Neural cell (in vitro differentiated cells): ENCODE data around the gene C22orf23. TPM values are rescaled to one million over a fixed set of nuclear protein-coding genes. Genes with fewer than 3 reads are reported as not detected.
"Not testable (repeated sequence)": the region's sequence is repeated elsewhere in the genome, so short reads cannot be mapped to it uniquely, and the experiment has no call there.

Experiments used
- H2AFZ ChIP-seq: fragments of 200-600, 300-800 bp; sonication (generic), shearing (Covaris generic); 2 replicates; pipeline ENCODE4 v1.6.0; 2014; ENCODE audit warnings: low read depth, mild to moderate bottlenecking, antibody characterized with exemption, low read length, moderate library complexity
- H3F3A ChIP-seq: fragments of 200-600 bp; shearing (Covaris generic); 2 replicates; pipeline ENCODE4 v1.6.1; 2016; ENCODE audit warnings: mild to moderate bottlenecking, moderate library complexity, mixed read lengths, antibody characterized with exemption, low read length; ENCODE audit not compliant: insufficient read depth, poor library complexity, severe bottlenecking
- H3K27ac ChIP-seq: fragments of 200-600, 300-800 bp; sonication (generic), shearing (Covaris generic); 2 replicates; pipeline ENCODE4 v1.5.1; 2014; ENCODE audit warnings: mild to moderate bottlenecking, low read length, moderate library complexity
- H3K27me3 ChIP-seq: fragments of 300-800, 200-600 bp; sonication (generic), shearing (Covaris generic); 2 replicates; pipeline ENCODE4 v1.6.0; 2014; ENCODE audit warnings: mild to moderate bottlenecking, low read depth, low read length, moderate library complexity; ENCODE audit not compliant: insufficient read depth
- H3K36me3 ChIP-seq: fragments of 300-800, 200-600 bp; sonication (generic), shearing (Covaris generic); 2 replicates; pipeline ENCODE4 v1.5.1; 2014; ENCODE audit warnings: mild to moderate bottlenecking, antibody characterized with exemption, low read length, moderate library complexity; ENCODE audit not compliant: insufficient read depth
- H3K4me2 ChIP-seq: fragments of 300-800, 200-600 bp; sonication (generic), shearing (Covaris generic); 2 replicates; pipeline ENCODE4 v1.6.0; 2014; ENCODE audit warnings: mild to moderate bottlenecking, low read length
- H3K4me3 ChIP-seq: fragments of 300-800, 200-600 bp; sonication (generic), shearing (Covaris generic); 2 replicates; pipeline ENCODE4 v1.5.1; 2014; ENCODE audit warnings: mild to moderate bottlenecking, low read length, moderate library complexity
- H3K79me2 ChIP-seq: fragments of 200-600 bp; shearing (Covaris generic); replicated peaks from 2 replicates; pipeline ENCODE4 v1.6.0; 2014; ENCODE audit warnings: mild to moderate bottlenecking, low read length, moderate library complexity; ENCODE audit not compliant: insufficient read depth
- H3K9ac ChIP-seq: fragments of 300-800, 200-600 bp; sonication (generic), shearing (Covaris generic); 2 replicates; pipeline ENCODE4 v1.6.1; 2016; ENCODE audit warnings: mild to moderate bottlenecking, low read length, mixed read lengths
- H3K9me2 ChIP-seq: fragments of 200-600 bp; shearing (Covaris generic); 2 replicates; pipeline ENCODE4 v1.6.1; 2016; ENCODE audit warnings: mild to moderate bottlenecking, low read length, mixed read lengths; ENCODE audit not compliant: insufficient read depth
- H3K9me3 ChIP-seq: fragments of 200-600, 300-800 bp; sonication (generic), shearing (Covaris generic); 2 replicates; pipeline ENCODE4 v1.6.1; 2016; ENCODE audit warnings: mild to moderate bottlenecking, mixed run types, low read length, moderate library complexity, mixed read lengths
- H4K20me1 ChIP-seq: fragments of 200-600 bp; shearing (Covaris generic); 2 replicates; pipeline ENCODE4 v1.6.1; 2016; ENCODE audit warnings: mild to moderate bottlenecking, mixed run types; ENCODE audit not compliant: insufficient read depth
- CTCF ChIP-seq: fragments of 450-650 bp; IDR thresholded peaks from 2 replicates; pipeline ENCODE4 v1.5.1; 2014; ENCODE audit warnings: antibody characterized with exemption, mild to moderate bottlenecking, moderate library complexity; ENCODE audit not compliant: poor library complexity, severe bottlenecking
- EP300 ChIP-seq: fragments of 450-650 bp; conservative IDR thresholded peaks from 2 replicates; pipeline ENCODE4 v1.6.1; 2014; ENCODE audit warnings: antibody characterized with exemption, mild to moderate bottlenecking, moderate library complexity; ENCODE audit not compliant: poor library complexity, severe bottlenecking
- EZH2 ChIP-seq: fragments of 200-600, 300-800 bp; shearing (Covaris generic), sonication (generic); IDR thresholded peaks from 2 replicates; pipeline ENCODE4 v1.6.1; 2014; ENCODE audit warnings: antibody characterized with exemption, low read length, borderline replicate concordance, mild to moderate bottlenecking; ENCODE audit not compliant: insufficient read depth, poor library complexity, severe bottlenecking
- MXI1 ChIP-seq: fragments of 450-650 bp; conservative IDR thresholded peaks from 2 replicates; pipeline ENCODE4 v1.6.1; 2014; ENCODE audit warnings: antibody characterized with exemption, mild to moderate bottlenecking; ENCODE audit not compliant: poor library complexity, severe bottlenecking
- POLR2AphosphoS5 ChIP-seq: IDR thresholded peaks from 2 replicates; pipeline ENCODE4 v1.6.1; 2012
- RAD21 ChIP-seq: fragments of 450-650 bp; conservative IDR thresholded peaks from 2 replicates; pipeline ENCODE4 v1.6.1; 2014; ENCODE audit warnings: antibody characterized with exemption, mild to moderate bottlenecking, moderate library complexity
- REST ChIP-seq: IDR thresholded peaks from 2 replicates; pipeline ENCODE4 v1.6.1; 2012; ENCODE audit warnings: borderline replicate concordance
- SMC3 ChIP-seq: fragments of 450-650 bp; conservative IDR thresholded peaks from 2 replicates; pipeline ENCODE4 v1.6.1; 2014; ENCODE audit warnings: antibody characterized with exemption, mild to moderate bottlenecking, moderate library complexity; ENCODE audit not compliant: poor library complexity
- TAF1 ChIP-seq: IDR thresholded peaks from 2 replicates; pipeline ENCODE4 v1.6.1; 2012; ENCODE audit warnings: low read depth
- polyA plus RNA-seq: library from polyadenylated mRNA; depleted of rRNA; stranded (reverse); fragments of >200 nt; gene quantifications from 2 replicates; pipeline ENCODE4 v1.2.3, GENCODE V29; 2014

C22orf23 gene
- polyA plus RNA-seq, 1 donor from 2014 or later, result 1.3 TPM

GRCh38 chr22:37979782-37980181, 26.4 kb upstream of the C22orf23 start:
- peaks cover 4% of the 10 kb centered on the region for H3K27me3 ChIP-seq
- no peaks in the 10 kb centered on the region for H3K9me2 ChIP-seq
- H3K27ac ChIP-seq, result no peak overlapping the region
- no peaks in the 10 kb centered on the region for H4K20me1 ChIP-seq
- no peaks in the 10 kb centered on the region for H3F3A ChIP-seq
- no peaks in the 10 kb centered on the region for H3K36me3 ChIP-seq
- H3K9me3 ChIP-seq, result no peaks in the 10 kb centered on the region
- no peak overlapping the region for H2AFZ ChIP-seq
- TF ChIP-seq EZH2 (no peak), SMC3 (no peak), EP300 (no peak), TAF1 (no peak), RAD21 (no peak), CTCF (no peak), REST (no peak), MXI1 (no peak), POLR2AphosphoS5 (no peak)
- no peak overlapping the region for H3K4me2 ChIP-seq
- H3K4me3 ChIP-seq, result no peak overlapping the region
- no peak overlapping the region for H3K9ac ChIP-seq
- H3K79me2 ChIP-seq, result no peaks in the 10 kb centered on the region

GRCh38 chr22:37976547-37976946, 23.1 kb upstream of the C22orf23 start:
- Histone ChIP-seq H3F3A (no peaks in the 10 kb centered on the region), H3K79me2 (no peaks in the 10 kb centered on the region), H3K9me3 (no peaks in the 10 kb centered on the region), H3K27me3 (no peaks in the 10 kb centered on the region), H3K4me3 (no peak overlapping the region), H3K9me2 (no peaks in the 10 kb centered on the region), H2AFZ (no peak overlapping the region), H3K27ac (no peak overlapping the region), H3K4me2 (no peak overlapping the region), H4K20me1 (no peaks in the 10 kb centered on the region), H3K36me3 (no peaks in the 10 kb centered on the region), H3K9ac (no peak overlapping the region)
- TF ChIP-seq CTCF (no peak), RAD21 (no peak), TAF1 (no peak), EZH2 (no peak), EP300 (no peak), SMC3 (no peak), POLR2AphosphoS5 (no peak), REST (no peak), MXI1 (no peak)

- not testable (repeated sequence) for H3K9ac ChIP-seq, H3F3A ChIP-seq, H3K4me3 ChIP-seq, H3K36me3 ChIP-seq, H3K79me2 ChIP-seq, H3K27ac ChIP-seq, H3K9me2 ChIP-seq, H4K20me1 ChIP-seq, H3K27me3 ChIP-seq, H3K4me2 ChIP-seq, H2AFZ ChIP-seq, H3K9me3 ChIP-seq
These were observed 22.6 kb upstream of the C22orf23 start for GRCh38 chr22:37976022-37976421.
